ENCODE data around the gene PSME2. TPM values are rescaled to one million over a fixed set of nuclear protein-coding genes. Genes with fewer than 3 reads are reported as not detected.

Gene PSME2
- total RNA-seq, 2 experiments from 2014 or later = 81.7 to 83.2 TPM

DNA sequence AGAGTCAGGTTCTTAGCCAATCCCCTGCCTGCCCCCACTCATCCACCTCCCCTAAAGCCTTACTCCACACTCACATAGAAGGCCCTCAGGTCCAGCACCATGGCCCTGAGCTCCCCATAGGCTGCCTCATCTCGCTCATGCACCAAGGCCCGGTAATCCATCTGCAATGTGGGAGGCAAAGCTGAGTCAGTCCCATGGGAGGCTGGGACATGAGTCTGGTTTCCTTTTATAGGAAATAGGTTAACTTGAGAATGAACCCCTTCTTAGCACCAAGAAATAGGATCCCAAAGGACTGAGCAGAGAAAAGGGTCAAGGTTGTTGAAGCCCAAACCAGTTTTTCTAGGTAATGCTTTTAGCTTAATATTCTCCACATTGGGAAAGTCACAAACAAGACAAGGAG, 2.9 kb downstream of the PSME2 start:
- intact Hi-C loops (cut with DNase I, micrococcal nuclease) = no loop called here
- peak overlapping the region; percentile 66 for H3K4me3 Mint-ChIP-seq
- TF ChIP-seq, protein P1, sequence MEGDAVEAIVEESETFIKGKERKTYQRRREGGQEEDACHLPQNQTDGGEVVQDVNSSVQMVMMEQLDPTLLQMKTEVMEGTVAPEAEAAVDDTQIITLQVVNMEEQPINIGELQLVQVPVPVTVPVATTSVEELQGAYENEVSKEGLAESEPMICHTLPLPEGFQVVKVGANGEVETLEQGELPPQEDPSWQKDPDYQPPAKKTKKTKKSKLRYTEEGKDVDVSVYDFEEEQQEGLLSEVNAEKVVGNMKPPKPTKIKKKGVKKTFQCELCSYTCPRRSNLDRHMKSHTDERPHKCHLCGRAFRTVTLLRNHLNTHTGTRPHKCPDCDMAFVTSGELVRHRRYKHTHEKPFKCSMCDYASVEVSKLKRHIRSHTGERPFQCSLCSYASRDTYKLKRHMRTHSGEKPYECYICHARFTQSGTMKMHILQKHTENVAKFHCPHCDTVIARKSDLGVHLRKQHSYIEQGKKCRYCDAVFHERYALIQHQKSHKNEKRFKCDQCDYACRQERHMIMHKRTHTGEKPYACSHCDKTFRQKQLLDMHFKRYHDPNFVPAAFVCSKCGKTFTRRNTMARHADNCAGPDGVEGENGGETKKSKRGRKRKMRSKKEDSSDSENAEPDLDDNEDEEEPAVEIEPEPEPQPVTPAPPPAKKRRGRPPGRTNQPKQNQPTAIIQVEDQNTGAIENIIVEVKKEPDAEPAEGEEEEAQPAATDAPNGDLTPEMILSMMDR (IDR thresholded peaks at IDR 0.05) = no peak
- no peaks in the 10 kb centered on the region for H3K9me3 Mint-ChIP-seq
- no peak overlapping the region for H3K27ac ChIP-seq (ENCODE audit: low read depth in 1 of 2, low read length in 2 of 2)
- H3K36me3 Mint-ChIP-seq (ENCODE audit: low read depth) = peaks cover 77% of the 10 kb centered on the region
- ATAC-seq (ENCODE audit: poor library complexity) = no peak
- POLR2A ChIA-PET = interaction anchor here (0.6 to 6.4 kb wide), 4 partner anchors 8 to 35 kb away, joined by 3 to 119 read pairs (median 8); partner anchors contain the start of genes DCAF11, IRF9, NRL and PSME1
- H3K36me3 ChIP-seq (ENCODE audit: insufficient read depth, low read length) = peaks cover 43% of the 10 kb centered on the region
- peaks cover 75% of the 10 kb centered on the region for H3K4me1 Mint-ChIP-seq (ENCODE audit: low read depth)
- H3K4me3 ChIP-seq (ENCODE audit: low read length) = no peak overlapping the region
- H3K27me3 ChIP-seq (ENCODE audit: control insufficient read depth in 1 of 2, insufficient read depth in 2 of 2, low read length in 2 of 2) = no peaks in the 10 kb centered on the region
- no peak for DNase-seq
- peak overlapping the region; percentile 90 for H3K27ac Mint-ChIP-seq
- no peaks in the 10 kb centered on the region for H3K9me3 ChIP-seq (ENCODE audit: control insufficient read depth in 1 of 2, insufficient read depth in 1 of 2, low read length in 2 of 2)
- peaks cover 62% of the 10 kb centered on the region for H3K4me1 ChIP-seq (ENCODE audit: insufficient read depth, low read length)
- CTCF ChIA-PET = interaction anchor here (0.7 to 1.1 kb wide), 2 partner anchors 34 to 165 kb away, joined by 3 read pairs; partner anchors contain the start of gene CIDEB
- H3K27me3 Mint-ChIP-seq = no peaks in the 10 kb centered on the region

DNA sequence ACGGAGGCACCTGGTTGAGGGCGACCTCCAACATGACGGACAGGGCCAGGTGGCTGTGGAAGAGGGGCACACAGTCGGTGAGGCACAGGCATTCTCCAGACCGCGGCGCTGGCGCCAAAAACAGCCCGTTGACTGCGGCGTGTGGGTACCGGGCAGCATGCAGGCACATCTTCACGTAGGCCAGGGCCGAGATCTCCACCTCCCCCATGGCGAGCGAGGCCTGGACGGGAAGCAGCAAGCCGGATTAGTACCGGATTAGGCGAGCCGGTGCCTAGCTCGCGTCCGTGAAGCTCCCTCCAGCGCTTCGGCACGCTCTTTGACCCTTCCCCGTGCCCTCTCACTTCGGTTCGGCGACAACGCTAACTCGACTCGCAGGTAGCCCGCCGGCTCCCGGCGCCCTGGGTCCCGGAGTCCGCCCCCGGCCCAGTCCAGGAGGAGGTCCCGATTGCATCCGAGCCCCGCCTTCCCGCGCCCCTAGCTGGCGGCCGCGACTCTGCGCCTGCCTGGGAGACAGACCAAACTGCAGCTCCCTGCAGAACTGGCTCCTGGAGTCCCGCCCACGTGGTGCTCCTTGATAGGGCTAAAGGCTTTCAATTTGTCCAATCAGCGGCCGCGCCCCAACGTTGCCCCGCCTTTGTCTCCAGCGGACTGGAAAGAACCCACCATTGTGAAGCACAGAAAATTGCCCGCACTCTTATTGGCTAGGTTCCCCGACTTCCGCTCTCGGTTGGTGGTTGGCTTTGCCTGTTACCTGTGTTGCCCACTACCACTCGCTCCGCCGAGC, 5.1 kb downstream of the PSME2 start, which contains the start of gene EMC9:
TSS of gene EMC9 (minus strand) at position 495 of the 784 bp plus-strand sequence. CDS start at position 208, 287 bp downstream.
- POLR2A ChIA-PET = interaction anchor here (0.7 to 11.7 kb wide), 23 partner anchors 9 to 289 kb away, joined by 3 to 296 read pairs (median 5); partner anchors contain the start of genes CBLN3, CHMP4A, DCAF11 and DHRS1
- intact Hi-C loops (cut with DNase I, micrococcal nuclease) = loop anchor here in 1 of 2 experiments (1.0 kb wide), 1 partner anchor 26 kb away; no protein-coding TSS in a partner anchor
- peak within 1 kb of the TSS; percentile 92 for H3K4me3 ChIP-seq (ENCODE audit: low read length)
- no peaks in the 10 kb centered on the region for H3K27me3 Mint-ChIP-seq
- H3K4me1 ChIP-seq (ENCODE audit: insufficient read depth, low read length) = peaks cover 73% of the 10 kb centered on the region
- TF ChIP-seq, protein P1 (IDR thresholded peaks at IDR 0.05) = no peak
- peaks cover 58% of the 10 kb centered on the region for H3K36me3 ChIP-seq (ENCODE audit: insufficient read depth, low read length)
- DNase-seq (peak; percentile 97 to 100 (median 99)), ATAC-seq (ENCODE audit: poor library complexity) (peak; percentile 90)
- no peaks in the 10 kb centered on the region for H3K9me3 ChIP-seq (ENCODE audit: control insufficient read depth in 1 of 2, insufficient read depth in 1 of 2, low read length in 2 of 2)
- H3K27ac ChIP-seq (ENCODE audit: low read depth in 1 of 2, low read length in 2 of 2) = peak within 1 kb of the TSS; percentile 62 to 71
- no peaks in the 10 kb centered on the region for H3K27me3 ChIP-seq (ENCODE audit: control insufficient read depth in 1 of 2, insufficient read depth in 2 of 2, low read length in 2 of 2)
- H3K4me3 Mint-ChIP-seq = peak within 1 kb of the TSS; percentile 95
- no peaks in the 10 kb centered on the region for H3K9me3 Mint-ChIP-seq
- peak within 1 kb of the TSS; percentile 90 for H3K27ac Mint-ChIP-seq
- peaks cover 71% of the 10 kb centered on the region for H3K36me3 Mint-ChIP-seq (ENCODE audit: low read depth)
- H3K4me1 Mint-ChIP-seq (ENCODE audit: low read depth) = peaks cover 76% of the 10 kb centered on the region
- CTCF ChIA-PET = interaction anchor here (0.8 to 1.2 kb wide), 7 partner anchors 19 to 101 kb away, joined by 3 to 11 read pairs (median 4); partner anchors contain the start of genes DCAF11, IRF9, MDP1 and NRL

DNA sequence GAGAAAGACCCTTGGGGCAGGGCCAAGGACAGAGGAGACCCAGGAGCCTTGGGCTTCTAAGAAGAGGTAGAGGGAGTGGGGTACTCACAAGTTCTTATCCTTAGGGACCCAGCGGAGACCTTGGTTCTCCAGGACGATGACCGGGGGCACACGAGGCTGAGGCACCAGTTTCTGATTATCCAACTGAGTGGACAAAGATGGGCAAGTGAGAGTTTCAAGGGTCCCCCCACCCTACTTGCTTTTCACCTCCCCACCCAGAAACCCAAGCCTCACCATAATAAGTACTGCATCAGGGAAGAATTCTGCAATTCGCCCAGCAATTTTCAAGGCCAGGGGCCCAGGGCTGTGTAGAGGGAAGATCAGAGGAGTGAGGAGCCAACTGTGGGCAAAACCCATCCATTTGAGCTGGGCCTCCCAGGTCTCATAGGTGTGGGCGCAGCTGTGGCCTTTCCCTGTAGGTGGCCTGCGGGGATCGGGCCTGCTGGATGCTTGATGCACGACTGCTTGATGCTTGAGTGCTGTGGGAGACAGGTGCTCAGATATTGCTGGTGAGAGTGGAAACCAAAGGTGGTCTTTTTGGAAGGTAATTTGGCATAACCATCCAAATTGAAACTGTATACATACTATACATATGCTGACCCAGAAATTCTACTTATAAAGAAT, 7.0 kb downstream of the PSME2 start:
- intact Hi-C loops (cut with DNase I, micrococcal nuclease) = no loop called here
- peaks cover 64% of the 10 kb centered on the region for H3K4me1 ChIP-seq (ENCODE audit: insufficient read depth, low read length)
- ChIA-PET POLR2A (interaction anchor here (0.7 to 11.7 kb wide), 4 partner anchors 9 to 76 kb away, joined by 3 to 296 read pairs (median 88); partner anchors contain the start of genes DCAF11, IRF9, MDP1 and NRL), CTCF (interaction anchor here (1.7 kb wide), 1 partner anchor 22 kb away, joined by 3 read pairs; the partner anchor contains the start of gene IRF9)
- H3K27me3 ChIP-seq (ENCODE audit: control insufficient read depth in 1 of 2, insufficient read depth in 2 of 2, low read length in 2 of 2) = no peaks in the 10 kb centered on the region
- H3K4me3 ChIP-seq (ENCODE audit: low read length) = no peak overlapping the region
- ATAC-seq (ENCODE audit: poor library complexity) = no peak
- H3K36me3 Mint-ChIP-seq (ENCODE audit: low read depth) = peaks cover 71% of the 10 kb centered on the region
- no peaks in the 10 kb centered on the region for H3K27me3 Mint-ChIP-seq
- no peaks in the 10 kb centered on the region for H3K9me3 ChIP-seq (ENCODE audit: control insufficient read depth in 1 of 2, insufficient read depth in 1 of 2, low read length in 2 of 2)
- peaks cover 72% of the 10 kb centered on the region for H3K4me1 Mint-ChIP-seq (ENCODE audit: low read depth)
- H3K27ac ChIP-seq (ENCODE audit: low read depth in 1 of 2, low read length in 2 of 2) = no peak overlapping the region
- no peaks in the 10 kb centered on the region for H3K9me3 Mint-ChIP-seq
- H3K4me3 Mint-ChIP-seq = peak overlapping the region; percentile 94
- H3K27ac Mint-ChIP-seq = peak overlapping the region; percentile 85
- peak in 2 of 14 experiments; percentile 45 to 49 for DNase-seq
- TF ChIP-seq, protein P1 (IDR thresholded peaks at IDR 0.05) = no peak
- peaks cover 45% of the 10 kb centered on the region for H3K36me3 ChIP-seq (ENCODE audit: insufficient read depth, low read length)

All from CD4-positive, alpha-beta T cell (primary cell).